GM21723 (cell line): ENCODE measurements around the gene SOWAHA.
"Not testable (repeated sequence)": the region's sequence is repeated elsewhere in the genome, so short reads cannot be mapped to it uniquely, and the experiment has no call there.

Experiments used
- ATAC-seq: cut with Tn5 transposase; IDR thresholded peaks from one replicate; pipeline ENCODE4 v1.9.1; 2021; ENCODE audit warnings: mild to moderate bottlenecking, moderate library complexity; ENCODE audit not compliant: unreplicated experiment

Gene SOWAHA

DNA sequence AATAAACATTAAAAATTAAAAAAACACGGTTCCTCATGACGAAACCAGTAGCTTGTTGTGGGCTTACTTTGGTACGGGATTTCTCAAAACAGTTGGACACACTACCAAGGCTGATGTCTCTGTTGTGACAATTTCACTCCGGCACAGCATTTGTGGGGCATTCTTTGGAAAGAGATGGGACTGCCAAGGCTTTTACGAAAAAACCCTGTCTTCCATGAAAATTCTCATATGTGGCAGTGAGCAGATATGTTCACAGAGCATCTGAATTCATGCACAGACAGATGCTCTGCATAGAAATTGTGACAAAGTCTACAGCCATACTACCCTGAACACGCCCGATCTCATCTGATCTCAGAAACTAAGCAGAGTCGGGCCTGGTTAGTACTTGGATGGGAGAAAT, 35.2 kb downstream of the SOWAHA start:
- no peak for ATAC-seq

DNA sequence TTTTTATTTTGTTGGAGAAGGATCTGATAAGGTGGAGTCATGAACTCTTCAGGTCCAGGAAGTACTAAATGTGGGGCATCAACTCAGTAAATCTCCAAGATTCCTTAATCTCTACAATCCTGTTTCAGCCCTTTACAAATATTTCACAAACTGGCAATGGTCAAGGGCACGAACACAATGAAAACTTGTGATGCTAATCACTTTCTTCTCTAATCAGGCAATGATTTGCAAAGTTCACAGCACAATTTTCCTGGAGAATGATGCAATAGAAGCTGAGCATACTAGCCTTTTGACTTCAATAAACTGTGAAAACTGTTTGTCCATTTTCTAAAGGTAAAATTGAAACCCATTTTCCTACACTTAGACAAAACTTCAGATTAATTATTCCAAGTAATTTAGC, 36.2 kb downstream of the SOWAHA start:
- no peak for ATAC-seq

DNA sequence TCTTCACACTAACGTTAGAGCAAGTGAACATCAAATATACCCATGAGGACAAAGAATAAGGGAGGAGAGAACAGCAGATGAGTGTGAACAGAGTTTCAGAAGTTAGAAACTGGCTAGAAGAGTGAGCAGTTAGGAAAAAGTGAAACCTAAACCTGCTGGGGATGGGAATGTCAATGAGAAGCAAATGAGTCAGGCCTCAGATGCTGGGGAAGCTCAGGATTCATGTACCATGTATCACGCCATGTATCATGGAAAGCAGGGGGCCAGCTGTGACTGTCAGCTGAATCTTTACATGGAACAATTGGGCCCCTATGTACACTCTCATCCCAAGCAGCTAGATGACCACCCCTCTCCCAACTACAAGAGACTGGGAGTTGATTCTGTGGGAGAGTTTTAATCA, 37.0 kb downstream of the SOWAHA start:
- ATAC-seq = no peak

DNA sequence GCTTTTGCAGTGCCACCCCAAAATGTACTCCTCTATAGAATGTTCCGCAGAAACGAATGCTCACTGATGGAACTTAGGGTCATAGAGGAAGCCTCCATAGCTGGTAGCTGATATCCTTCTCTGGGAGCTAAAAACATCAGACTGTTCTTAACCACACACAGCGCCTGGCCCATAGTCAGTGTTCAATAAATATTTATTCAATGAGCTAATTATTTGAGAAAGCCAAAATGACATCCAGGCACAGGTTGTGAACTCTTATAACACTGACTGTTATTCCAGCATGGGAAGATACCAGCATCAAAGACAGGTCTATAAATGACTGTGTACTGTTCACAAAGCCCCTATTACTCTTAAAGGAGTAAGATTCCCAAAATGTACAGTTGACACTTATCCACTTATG, 40.2 kb downstream of the SOWAHA start:
- no peak for ATAC-seq

DNA sequence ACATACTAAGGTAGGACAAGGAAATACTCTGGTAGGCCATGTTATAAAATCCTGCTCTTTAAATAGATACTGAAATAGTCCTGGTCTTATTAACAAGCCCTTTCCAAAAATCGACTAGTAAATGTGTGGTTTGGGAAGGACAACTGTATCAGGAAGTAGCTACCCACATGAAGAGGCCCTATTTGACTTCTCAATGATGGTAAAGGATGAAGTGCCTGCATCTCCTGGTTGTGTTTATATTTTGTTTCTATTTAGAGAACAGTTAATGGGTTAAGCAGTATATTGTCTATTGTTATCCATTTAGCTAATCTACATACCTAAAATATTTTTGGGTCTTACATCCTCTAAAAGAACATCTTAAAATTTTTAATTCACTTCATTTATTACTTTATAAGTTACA, 40.7 kb downstream of the SOWAHA start:
- ATAC-seq = no peak

DNA sequence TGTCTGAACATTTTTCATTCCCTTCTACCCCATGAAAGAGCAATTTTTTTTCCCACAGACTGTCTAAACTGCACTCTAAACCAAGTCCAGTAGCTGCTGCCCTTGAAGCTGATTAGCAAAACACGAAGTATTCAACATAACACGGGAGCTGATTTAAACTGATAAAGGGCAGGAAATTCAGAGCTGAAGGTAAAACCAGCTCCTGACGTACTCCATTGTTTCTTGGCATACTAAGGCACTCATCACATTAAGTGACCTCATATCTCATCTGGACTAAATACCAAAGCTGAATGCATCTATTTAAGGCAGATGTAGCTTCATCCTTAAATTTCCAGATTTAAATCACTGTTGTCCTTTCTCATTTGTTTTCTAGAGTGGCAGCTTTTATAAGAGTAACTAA, 41.2 kb downstream of the SOWAHA start:
- ATAC-seq = no peak

DNA sequence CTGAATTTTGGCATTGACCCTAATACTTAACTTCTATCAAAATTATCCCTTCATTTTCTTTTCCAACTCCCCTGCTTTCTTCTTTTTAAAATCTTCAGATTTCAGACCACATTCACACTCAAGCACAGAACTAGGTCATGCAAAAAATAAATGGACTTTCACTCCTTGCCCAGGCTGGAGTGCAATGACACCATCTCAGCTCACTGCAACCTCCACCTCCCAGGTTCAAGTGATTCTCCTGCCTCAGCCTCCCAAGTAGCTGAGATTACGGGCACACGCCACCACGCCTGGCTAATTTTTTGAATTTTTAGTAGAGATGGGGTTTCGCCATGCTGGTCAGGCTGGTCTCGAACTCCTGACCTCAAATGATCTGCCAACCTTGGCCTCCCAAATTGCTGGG, 41.9 kb downstream of the SOWAHA start:
- ATAC-seq = not testable (repeated sequence)

DNA sequence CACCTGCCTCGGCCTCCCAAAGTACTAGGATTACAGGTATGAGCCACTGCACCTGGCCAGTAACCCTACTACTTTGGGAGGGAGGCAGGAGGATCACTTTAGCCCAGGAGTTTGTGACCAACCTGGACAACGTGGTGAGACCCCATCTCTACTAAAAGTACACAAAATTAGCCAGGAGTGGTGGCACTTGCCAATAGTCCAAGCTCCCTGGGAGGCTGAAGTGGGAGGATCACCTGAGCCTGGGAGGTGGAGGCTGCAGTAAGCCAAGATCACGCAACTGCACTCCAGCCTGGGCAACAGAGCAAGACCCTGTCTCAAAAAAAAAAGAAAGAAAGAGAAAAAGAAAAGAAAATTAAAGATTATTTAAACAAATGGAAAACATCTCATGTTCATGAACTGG, 42.9 kb downstream of the SOWAHA start:
- ATAC-seq = no peak

DNA sequence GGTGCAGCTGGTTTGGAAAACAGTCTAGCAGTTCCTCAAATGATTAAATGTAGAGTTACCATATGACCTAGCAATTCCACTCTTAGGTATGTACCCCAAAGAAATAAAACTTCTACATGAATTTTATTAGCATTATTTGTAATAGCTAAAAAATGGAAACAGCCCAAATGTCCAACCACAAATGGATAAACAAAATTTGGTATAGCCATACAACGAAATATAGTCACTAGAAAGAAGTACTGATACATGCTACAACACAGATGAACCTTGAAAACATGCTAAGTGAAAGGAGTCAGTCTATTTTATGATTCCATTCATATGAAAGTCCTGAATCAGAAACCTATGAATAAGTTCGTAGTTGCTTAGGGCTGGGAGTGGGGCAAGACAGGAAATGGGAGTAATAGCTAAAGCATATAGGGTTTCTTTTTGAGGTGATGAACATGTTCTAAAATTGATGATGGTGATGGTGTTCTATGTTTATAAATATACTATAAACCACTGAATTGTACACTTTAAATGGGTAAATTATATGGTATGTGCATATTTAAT, 46.9 kb downstream of the SOWAHA start:
- no peak for ATAC-seq

DNA sequence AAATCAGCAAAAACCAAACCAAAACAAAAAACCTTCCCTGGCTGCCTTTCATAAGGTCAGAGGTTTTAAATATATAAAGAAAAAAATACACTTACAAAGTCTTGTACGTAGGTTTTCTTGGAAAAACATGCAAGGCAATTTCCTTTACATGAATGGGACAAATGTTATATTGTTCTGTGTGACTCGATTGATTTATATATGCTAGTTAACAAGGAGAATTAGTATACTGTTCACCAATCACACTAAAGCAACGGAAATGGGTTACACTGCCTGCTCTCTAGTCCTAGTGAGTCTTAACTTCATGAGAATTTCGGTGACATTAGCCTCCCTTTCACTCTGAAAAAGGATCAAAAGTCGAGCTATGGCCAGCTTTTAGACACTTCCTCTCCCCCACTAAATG, 47.6 kb downstream of the SOWAHA start:
- no peak for ATAC-seq

DNA sequence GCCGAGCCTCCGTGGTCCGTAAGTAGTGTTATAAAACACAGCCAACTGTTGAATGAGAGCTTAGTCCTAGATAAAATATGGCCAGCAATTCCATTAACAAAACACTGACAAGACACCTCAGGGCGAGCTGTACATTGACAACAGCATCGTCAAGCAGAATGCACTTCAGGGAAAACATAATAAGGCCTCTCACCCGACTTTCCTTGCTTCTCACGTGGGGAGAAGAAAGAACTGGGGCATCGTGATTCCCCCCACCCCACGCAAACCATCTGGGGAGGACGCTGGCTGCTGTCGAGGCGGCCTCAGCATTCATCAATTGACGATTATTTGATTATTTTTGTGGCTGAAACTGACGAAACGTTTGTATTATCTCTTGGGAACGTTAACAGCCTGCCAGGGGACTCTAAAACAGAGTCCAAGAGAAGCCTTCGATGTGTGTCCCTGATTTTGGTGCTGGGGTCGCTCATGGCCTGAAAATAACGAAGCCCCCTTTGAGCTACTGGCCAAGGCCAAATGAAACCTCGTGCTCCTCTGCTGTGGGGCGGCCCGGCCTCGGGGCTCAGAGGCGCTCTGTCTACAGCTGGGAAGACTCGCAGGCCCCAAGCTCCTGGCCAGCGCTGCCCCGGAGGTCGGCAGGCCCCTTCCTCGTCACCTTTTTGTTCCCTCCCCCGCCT, 52.7 kb downstream of the SOWAHA start:
- peak; percentile 30 for ATAC-seq
